GM12873 (cell line): ENCODE data around the gene SFSWAP.
A peak's percentile ranks its signal among the peaks of the same experiment; 100 is the strongest.

Experiments
- CTCF ChIP-seq: IDR thresholded peaks from 2 replicates; pipeline ENCODE4 v1.5.1; 2012; ENCODE audit warnings: low read depth, mild to moderate bottlenecking, moderate library complexity, low read length, control low read depth; ENCODE audit not compliant: insufficient read depth; ENCODE audit errors: missing control alignments

The SFSWAP gene

GRCh38 chr12:131753005-131753404 is 42.1 kb downstream of the SFSWAP start:
- TF ChIP-seq CTCF, result no peak

- no peak for TF ChIP-seq CTCF
Observed at GRCh38 chr12:131753757-131754156, 42.9 kb downstream of the SFSWAP start.

GRCh38 chr12:131754184-131754583 is 43.3 kb downstream of the SFSWAP start:
- no peak for TF ChIP-seq CTCF

GRCh38 chr12:131755305-131756113 is 44.6 kb downstream of the SFSWAP start:
- peak; percentile 62 for TF ChIP-seq CTCF

- no peak for TF ChIP-seq CTCF
Observed at GRCh38 chr12:131756441-131756840, 45.6 kb downstream of the SFSWAP start.

- TF ChIP-seq CTCF, result no peak
Observed at GRCh38 chr12:131757111-131757510, 46.2 kb downstream of the SFSWAP start.

- no peak for TF ChIP-seq CTCF
Observed at GRCh38 chr12:131758016-131758739, 47.3 kb downstream of the SFSWAP start.
